K562 (cell line): ENCODE data around the gene MAP4K1.

Source experiments
- CAMTA2 ChIP-seq: fragments of 250-450 bp; sonication (Bioruptor Pico); conservative IDR thresholded peaks from 2 replicates; pipeline ENCODE4 v1.5.1; 2022
- EZH2 ChIP-seq: IDR thresholded peaks from 2 replicates; pipeline ENCODE4 v1.6.1; 2012; ENCODE audit warnings: low read depth, mild to moderate bottlenecking, inconsistent platforms, low read length, borderline replicate concordance
- HNRNPK ChIP-seq: fragments of 200-400 bp; formaldehyde crosslinking; IDR thresholded peaks from one replicate; pipeline ENCODE4 v1.6.1; 2018; ENCODE audit warnings: mild to moderate bottlenecking, low read depth, low read length; ENCODE audit not compliant: poor library complexity, severe bottlenecking
- KLF10 ChIP-seq: fragments of 250-450 bp; sonication (Bioruptor Pico); IDR thresholded peaks from 2 replicates; pipeline ENCODE4 v1.6.1; 2021; ENCODE audit warnings: matching md5 sums
- NFRKB ChIP-seq: fragments of 450-650 bp; IDR thresholded peaks from 2 replicates; pipeline ENCODE4 v1.6.1; 2016; ENCODE audit warnings: low read depth
- RBM22 ChIP-seq: fragments of 200-400 bp; formaldehyde crosslinking; IDR thresholded peaks from 2 replicates; pipeline ENCODE4 v1.6.1; 2018; ENCODE audit warnings: low read length, low read depth; ENCODE audit not compliant: poor library complexity, severe bottlenecking
- TEAD1 ChIP-seq, 2 experiments: fragments of 450-650 bp in 1 of 2; sonication (generic) in 1 of 2; formaldehyde crosslinking; IDR thresholded peaks; 2 replicates each; pipeline versions ENCODE4 v1.4.0 to v1.8.0; 2020 to 2022; ENCODE audit warnings: mild to moderate bottlenecking in 2 of 2, missing genetic modification reagents in 1 of 2
- TF ChIP-seq, protein P1 (sequence below): fragments of 250-450 bp; sonication (Bioruptor Pico); IDR thresholded peaks from 2 replicates; pipeline ENCODE4 v1.5.0; 2021
- TF ChIP-seq, protein P2 (sequence below), 3 experiments: IDR thresholded peaks in 2 of 3; conservative IDR thresholded peaks in 1 of 3; 2 replicates each; pipeline ENCODE4 v1.5.1; 2011 to 2012; ENCODE audit warnings: low read length in 3 of 3, mild to moderate bottlenecking in 3 of 3, control low read depth in 2 of 3, improper control_type of control experiment in 1 of 3, inconsistent platforms in 1 of 3, low read depth in 1 of 3, mixed read lengths in 1 of 3, moderate library complexity in 1 of 3; ENCODE audit not compliant: insufficient read depth in 2 of 3
- TF ChIP-seq, protein P3 (sequence below): fragments of 450-650 bp; formaldehyde crosslinking; IDR thresholded peaks from 2 replicates; pipeline ENCODE4 v1.4.0; 2022; ENCODE audit warnings: mild to moderate bottlenecking, moderate library complexity

DNA sequence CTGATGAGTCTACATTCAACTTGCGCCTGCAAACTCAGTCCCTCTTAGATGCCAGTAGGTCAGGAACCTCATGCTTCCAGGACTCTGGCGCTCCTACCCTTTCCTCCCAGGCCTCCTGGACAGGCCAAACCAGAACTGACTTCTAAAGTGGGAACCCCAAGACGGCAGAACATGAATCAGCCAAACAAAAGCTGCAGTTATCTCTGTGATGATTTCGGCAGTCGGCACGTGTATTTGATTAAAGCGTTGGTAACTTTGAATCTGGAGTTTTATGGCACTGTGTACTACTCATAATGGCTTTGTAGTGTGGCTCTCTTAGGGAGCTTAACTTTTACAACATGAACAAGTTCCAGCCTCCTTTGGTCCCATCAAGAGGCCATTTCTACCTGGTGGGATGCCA is 43.4 kb upstream of the MAP4K1 start:
- TF ChIP-seq, protein P1, sequence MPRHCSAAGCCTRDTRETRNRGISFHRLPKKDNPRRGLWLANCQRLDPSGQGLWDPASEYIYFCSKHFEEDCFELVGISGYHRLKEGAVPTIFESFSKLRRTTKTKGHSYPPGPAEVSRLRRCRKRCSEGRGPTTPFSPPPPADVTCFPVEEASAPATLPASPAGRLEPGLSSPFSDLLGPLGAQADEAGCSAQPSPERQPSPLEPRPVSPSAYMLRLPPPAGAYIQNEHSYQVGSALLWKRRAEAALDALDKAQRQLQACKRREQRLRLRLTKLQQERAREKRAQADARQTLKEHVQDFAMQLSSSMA: no peak
- TF ChIP-seq NFRKB: no peak
- no peak for TF ChIP-seq HNRNPK
- TF ChIP-seq EZH2: no peak
- TF ChIP-seq, protein P2, sequence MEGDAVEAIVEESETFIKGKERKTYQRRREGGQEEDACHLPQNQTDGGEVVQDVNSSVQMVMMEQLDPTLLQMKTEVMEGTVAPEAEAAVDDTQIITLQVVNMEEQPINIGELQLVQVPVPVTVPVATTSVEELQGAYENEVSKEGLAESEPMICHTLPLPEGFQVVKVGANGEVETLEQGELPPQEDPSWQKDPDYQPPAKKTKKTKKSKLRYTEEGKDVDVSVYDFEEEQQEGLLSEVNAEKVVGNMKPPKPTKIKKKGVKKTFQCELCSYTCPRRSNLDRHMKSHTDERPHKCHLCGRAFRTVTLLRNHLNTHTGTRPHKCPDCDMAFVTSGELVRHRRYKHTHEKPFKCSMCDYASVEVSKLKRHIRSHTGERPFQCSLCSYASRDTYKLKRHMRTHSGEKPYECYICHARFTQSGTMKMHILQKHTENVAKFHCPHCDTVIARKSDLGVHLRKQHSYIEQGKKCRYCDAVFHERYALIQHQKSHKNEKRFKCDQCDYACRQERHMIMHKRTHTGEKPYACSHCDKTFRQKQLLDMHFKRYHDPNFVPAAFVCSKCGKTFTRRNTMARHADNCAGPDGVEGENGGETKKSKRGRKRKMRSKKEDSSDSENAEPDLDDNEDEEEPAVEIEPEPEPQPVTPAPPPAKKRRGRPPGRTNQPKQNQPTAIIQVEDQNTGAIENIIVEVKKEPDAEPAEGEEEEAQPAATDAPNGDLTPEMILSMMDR (IDR thresholded peaks at IDR 0.05 in 2 of 3, conservative IDR thresholded peaks at IDR 0.05 in 1 of 3; ENCODE audit: insufficient read depth in 2 of 3, low read depth in 1 of 3, low read length in 3 of 3): no peak
- TF ChIP-seq CAMTA2 (CRISPR knock-in tag): no peak
- TF ChIP-seq TEAD1 (CRISPR knock-in tag; IDR thresholded peaks at IDR 0.05): no peak
- TF ChIP-seq RBM22: no peak
- TF ChIP-seq, protein P3, sequence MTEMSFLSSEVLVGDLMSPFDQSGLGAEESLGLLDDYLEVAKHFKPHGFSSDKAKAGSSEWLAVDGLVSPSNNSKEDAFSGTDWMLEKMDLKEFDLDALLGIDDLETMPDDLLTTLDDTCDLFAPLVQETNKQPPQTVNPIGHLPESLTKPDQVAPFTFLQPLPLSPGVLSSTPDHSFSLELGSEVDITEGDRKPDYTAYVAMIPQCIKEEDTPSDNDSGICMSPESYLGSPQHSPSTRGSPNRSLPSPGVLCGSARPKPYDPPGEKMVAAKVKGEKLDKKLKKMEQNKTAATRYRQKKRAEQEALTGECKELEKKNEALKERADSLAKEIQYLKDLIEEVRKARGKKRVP (CRISPR knock-in tag): no peak
- TF ChIP-seq KLF10 (CRISPR knock-in tag): no peak
